HG02970 (cell line): ENCODE results near the gene CLDN22.

ENCODE experiments used
- ATAC-seq: cut with Tn5 transposase; IDR thresholded peaks from one replicate; pipeline ENCODE4 v1.9.1; 2021; ENCODE audit warnings: mild to moderate bottlenecking, moderate library complexity, moderate number of reproducible peaks; ENCODE audit not compliant: unreplicated experiment, low FRiP score

Gene CLDN22

DNA sequence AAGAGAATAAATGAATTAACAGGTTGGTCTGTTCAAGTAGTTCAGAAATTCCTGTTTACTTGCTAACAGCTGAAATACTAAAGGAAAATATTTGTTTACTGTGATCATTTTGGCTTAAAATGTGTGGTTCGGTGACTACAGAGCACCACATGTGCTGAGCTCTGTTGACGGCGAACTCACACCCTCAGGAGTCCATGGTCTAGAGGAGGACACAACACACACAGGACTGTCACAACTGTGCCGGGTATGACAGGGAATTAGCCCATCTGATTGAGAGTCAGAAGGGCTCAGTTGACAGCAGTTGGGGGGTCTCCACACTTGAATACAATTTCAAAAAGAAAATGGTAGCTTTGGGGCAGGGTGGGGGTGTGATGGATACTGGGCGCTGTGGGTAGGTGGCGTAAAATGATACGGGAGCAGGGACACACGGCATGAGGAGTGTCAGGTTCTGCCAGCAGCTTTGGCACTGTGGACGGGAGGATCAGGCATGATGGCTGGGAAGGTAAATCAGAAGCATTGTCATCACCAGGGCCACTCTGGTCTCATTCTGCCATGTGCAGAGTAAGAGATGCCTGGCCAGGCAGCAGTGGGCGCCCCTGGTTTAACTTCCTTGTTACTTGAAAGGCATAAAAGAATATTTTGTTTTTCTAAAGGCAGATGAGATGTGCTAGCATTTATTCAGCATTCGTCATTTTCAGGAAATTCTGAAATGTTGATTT is 33.3 kb downstream of the CLDN22 start:
- no peak for ATAC-seq

DNA sequence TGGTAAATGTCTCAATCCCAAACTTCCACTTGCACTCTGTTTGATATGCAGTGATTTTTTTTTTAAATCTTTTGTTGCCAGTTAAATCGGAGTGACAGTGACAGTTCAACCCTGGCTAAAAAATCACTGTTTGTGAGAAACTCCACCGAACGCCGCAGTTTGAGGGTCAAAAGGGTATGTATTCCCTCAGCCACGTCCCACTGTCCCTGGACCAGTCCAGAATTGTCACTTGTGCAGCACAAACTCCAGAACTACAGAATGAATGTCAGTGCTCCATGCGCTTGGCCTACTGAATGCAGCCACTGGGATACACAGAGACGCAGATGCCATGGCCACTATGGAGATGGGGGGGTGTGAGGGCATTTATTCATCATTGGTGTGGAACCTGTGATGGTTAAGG is 34.2 kb downstream of the CLDN22 start:
- ATAC-seq: no peak

DNA sequence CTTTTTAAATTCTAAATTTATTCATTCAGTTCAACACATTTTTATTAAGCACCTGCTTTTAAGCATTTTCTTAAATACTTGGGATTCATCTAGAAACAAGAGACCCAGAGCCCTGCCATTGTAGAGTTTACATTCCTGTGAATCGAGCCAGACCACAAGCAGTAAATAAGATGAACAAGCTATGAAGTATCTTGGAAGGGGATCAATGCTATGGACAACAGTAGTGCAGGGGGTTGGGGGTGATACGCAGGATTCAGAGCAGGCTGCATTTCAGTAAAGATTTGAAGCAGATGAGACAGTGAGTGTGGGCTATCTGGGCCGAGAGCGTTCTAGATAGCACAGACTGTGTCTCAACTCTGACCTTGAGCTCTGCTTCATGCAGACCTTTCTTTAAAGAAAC is 35.1 kb downstream of the CLDN22 start:
- ATAC-seq: no peak

DNA sequence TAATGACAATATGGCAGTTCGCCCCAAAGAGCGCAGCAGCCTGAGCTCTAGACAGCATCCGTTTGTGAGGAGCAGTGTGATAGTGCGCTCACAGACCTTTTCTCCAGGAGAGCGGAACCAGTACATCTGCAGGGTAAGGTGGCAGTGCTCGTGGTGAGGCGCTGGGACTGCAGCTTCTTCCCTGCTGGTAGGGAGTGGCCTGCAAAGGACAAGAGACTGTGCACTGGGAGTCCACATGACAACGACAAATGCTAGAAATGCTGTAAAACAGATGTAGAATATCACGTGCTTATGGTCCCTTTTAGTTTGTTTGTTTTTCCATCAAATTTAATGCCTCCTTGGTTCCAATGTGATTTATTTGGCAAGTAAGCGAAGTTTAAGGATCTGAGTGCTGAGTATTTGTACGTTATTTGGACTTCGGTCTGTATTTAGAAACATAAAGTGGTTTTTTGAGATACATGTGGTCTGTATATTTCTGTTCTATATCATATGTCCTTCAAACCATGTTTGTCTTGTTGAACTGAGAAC is 35.8 kb downstream of the CLDN22 start:
- ATAC-seq: no peak

DNA sequence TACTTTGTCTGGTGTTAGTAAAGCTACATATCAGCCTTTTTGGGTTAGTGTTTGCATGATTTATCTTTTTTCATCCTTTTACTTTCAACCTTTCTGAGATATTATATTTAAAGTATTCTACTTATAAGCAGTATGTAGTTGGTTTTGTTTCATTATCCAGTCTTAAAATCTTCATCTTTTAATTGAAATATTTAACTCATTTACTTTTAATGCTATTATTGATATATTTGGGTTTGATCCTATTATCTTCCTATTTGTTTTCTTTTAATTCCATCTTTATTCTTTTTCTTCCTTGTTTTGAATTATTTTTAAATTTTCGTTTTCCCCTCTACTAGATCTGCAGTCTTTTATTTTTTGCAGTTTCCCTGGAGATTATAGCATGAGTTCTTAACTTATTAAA is 44.0 kb downstream of the CLDN22 start:
- ATAC-seq: no peak

DNA sequence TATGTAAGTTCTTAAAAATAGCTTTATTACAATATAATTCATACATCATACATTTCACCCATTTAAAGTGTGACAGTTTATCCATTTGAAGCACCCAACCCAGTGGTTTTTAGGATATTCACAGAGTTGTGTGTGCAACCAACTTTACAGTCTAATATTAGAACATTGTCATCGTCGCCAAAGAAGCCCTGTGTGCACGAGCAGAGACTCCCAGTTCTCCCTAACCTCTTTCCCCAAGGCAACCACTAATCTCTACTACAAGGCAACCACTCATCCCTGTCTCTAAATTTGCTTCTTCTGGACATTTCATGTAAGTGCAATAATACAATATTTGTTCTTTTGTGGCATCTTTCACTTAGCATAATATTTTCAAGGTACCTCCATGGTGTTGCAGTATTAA is 47.7 kb downstream of the CLDN22 start:
- no peak for ATAC-seq

DNA sequence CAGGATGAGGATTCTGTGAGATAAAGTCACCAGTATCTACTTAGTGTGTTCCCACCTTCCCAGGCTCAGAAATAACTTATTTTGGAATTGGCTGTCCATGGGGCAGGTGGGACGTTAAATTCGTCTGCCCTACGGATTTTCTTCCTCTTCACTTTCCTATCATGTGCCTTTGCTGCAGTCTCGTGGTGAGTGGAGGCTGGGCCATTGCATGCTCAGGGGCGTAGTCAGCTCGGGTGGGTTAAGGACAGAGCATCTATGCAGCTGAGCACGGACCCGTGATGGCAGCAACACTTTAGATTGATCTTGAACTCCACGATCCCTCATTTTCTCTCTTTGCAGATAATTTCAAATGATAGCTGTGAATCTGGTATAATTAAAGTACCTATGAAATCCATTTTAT is 51.5 kb downstream of the CLDN22 start:
- ATAC-seq: no peak
